Measurements from ENCODE around the gene CX3CR1. TPM values are rescaled to one million over a fixed set of nuclear protein-coding genes. Genes with fewer than 3 reads are reported as not detected.
"Not testable (repeated sequence)": the region's sequence is repeated elsewhere in the genome, so short reads cannot be mapped to it uniquely, and the experiment has no call there.

The CX3CR1 gene
- total RNA-seq (2014; rRNA removed; shearing (Covaris generic)) = not detected in 2 replicates
- not detected in 2 replicates for polyA plus RNA-seq (2014; cell fraction: nucleus; rRNA removed)

- DNase-seq (ENCODE audit: extremely low read depth, low read depth) = no peak
Measured at GRCh38 chr3:39279745-39280517, at the start of gene CX3CR1. TSS of gene CX3CR1 (minus strand) at chr3:39280036. CDS start at chr3:39266509, 13,527 bp downstream.

- no peak for DNase-seq (ENCODE audit: extremely low read depth, low read depth)
Measured at GRCh38 chr3:39329493-39329892, 49.7 kb upstream of the CX3CR1 start, which contains the start of gene CCR8. TSS of gene CCR8 (plus strand) at chr3:39329709. CDS start at chr3:39332332, 2,623 bp downstream.

- DNase-seq (ENCODE audit: extremely low read depth, low read depth) = no peak
Measured at GRCh38 chr3:39327746-39328349, 48.0 kb upstream of the CX3CR1 start.

- no peak for DNase-seq (ENCODE audit: extremely low read depth, low read depth)
Measured at GRCh38 chr3:39327053-39327745, 47.4 kb upstream of the CX3CR1 start.

DNA sequence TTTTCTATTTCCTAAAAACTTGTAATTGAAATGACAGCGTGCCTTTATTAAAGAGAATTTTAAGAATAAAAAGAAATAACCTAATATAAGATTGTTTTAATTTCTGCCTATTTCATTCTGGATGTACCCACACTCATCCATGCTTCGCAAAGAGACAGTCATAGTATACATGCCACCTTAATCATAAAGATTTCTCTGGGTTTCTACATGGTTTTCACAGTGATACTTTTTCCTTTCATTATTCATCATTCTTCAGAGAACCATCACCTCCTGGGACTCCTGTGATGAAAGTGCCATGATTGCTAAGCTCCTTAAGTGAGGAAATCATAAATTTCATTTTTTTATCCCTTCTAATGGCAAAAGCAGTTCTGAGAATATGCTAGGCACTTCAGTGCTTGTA lies 45.4 kb upstream of the CX3CR1 start:
- DNase-seq (ENCODE audit: extremely low read depth, low read depth) = no peak

DNA sequence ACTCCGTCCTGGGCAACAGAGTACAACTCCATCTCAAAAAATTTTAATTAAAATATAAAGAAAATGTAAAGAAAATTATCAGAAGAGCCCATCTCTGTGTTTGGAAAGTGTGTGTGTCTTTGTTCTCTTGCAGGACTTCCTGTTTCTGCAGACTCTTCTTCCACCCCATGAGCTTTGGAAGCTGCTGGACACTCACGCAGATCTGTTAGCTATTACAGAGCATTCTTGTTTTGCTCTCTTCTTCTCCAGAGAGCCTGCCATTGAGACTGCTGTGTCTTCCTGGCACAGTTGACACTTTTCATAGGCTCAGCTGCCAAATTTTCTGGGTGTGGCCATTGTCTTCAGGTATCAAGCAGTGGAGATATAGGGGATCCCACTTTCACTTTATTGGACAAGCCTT lies 43.7 kb upstream of the CX3CR1 start:
- no peak for DNase-seq (ENCODE audit: extremely low read depth, low read depth)

GRCh38 chr3:39322936-39323335 lies 43.1 kb upstream of the CX3CR1 start:
- no peak for DNase-seq (ENCODE audit: extremely low read depth, low read depth)

GRCh38 chr3:39322209-39322715 lies 42.4 kb upstream of the CX3CR1 start:
- DNase-seq (ENCODE audit: extremely low read depth, low read depth) = not testable (repeated sequence)

DNA sequence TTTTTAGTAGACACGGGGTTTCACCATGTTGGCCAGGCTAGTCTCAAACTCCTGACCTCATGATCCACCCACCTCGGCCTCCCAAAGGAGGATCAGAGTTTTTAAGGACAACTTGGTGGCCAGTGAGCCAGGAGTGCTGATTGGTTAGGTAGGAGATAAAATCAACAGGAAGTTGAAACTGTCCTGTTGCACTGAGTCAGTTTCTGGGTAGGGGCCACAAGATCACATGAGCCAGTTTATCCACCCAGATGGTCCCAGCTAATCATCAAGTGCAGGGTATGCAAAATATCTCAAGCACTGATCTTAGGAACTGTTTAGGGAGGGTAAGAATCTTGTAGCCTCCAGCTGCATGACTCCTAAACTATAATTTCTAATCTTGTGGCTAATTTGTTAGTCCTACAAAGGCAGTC lies 41.7 kb upstream of the CX3CR1 start:
- DNase-seq (ENCODE audit: extremely low read depth, low read depth) = not testable (repeated sequence)

DNA sequence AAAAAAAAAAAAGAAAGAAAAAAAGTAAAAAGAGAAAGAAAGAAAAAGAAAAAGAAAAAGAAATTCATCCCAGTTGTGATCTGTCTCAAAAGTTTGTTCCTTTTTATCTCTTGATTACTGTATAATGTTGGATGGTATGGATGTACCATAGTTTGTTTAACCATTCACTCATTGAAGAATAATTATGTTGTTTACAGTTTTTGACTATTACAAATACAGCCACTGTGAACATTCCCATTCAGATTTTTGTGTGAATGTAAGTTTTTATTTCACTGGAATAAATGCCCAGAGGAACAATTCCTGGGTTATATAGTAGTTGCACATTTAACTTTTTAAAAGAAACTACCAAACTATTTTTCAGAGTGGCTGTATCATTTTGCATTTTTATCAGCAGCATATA lies 39.4 kb upstream of the CX3CR1 start:
- DNase-seq (ENCODE audit: extremely low read depth, low read depth) = no peak

DNA sequence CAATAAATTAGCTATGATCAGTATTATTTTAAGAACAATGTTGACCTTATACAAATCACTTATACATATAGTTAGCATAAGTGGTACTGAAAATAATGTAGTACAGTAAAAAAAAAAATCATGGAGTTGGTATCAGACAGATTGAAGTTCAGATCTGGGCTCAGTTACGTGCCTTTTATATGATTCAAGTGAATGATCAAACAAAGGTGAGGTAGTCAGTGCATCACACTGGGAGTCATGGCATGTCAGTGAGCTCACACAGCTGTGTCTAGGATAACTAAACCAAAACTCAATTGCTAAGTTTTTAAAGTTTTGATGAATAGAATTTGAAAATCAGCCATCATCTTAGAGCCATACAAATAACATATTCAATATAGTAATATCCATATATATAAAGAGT lies 38.5 kb upstream of the CX3CR1 start:
- no peak for DNase-seq (ENCODE audit: extremely low read depth, low read depth)

- no peak for DNase-seq (ENCODE audit: extremely low read depth, low read depth)
Measured at GRCh38 chr3:39317571-39318169, 37.8 kb upstream of the CX3CR1 start.

GRCh38 chr3:39315420-39315819 lies 35.6 kb upstream of the CX3CR1 start:
- no peak for DNase-seq (ENCODE audit: extremely low read depth, low read depth)

GRCh38 chr3:39313289-39313688 lies 33.5 kb upstream of the CX3CR1 start:
- no peak for DNase-seq (ENCODE audit: extremely low read depth, low read depth)

DNA sequence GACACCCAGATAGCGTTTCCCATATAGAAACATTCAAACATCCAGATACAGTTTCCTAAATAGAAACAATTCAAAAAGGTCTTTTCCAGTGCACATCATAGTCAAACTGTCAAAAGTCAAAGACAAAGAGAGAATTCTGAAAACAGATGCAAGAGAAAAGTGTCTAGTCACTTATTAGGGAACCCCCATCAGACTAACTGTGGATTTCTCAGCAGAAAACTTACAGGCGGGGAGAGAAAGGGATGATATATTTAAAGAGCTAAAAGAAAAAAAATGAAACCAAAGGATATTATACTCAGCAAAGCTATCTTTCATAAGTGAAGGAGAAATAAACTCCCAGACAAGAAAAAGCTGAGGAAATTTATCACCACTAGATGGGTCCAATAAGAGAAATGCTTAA lies 22.3 kb upstream of the CX3CR1 start:
- no peak for DNase-seq (ENCODE audit: extremely low read depth, low read depth)

GRCh38 chr3:39299279-39299678 lies 19.4 kb upstream of the CX3CR1 start:
- DNase-seq (ENCODE audit: extremely low read depth, low read depth) = no peak

- DNase-seq (ENCODE audit: extremely low read depth, low read depth) = no peak
Measured at GRCh38 chr3:39296197-39297077, 16.6 kb upstream of the CX3CR1 start.

GRCh38 chr3:39295184-39295775 lies 15.4 kb upstream of the CX3CR1 start:
- no peak for DNase-seq (ENCODE audit: extremely low read depth, low read depth)

- DNase-seq (ENCODE audit: extremely low read depth, low read depth) = no peak
Measured at GRCh38 chr3:39294446-39295183, 14.8 kb upstream of the CX3CR1 start.
